Activated CD4-positive, alpha-beta T cell treated with anti-CD3 and anti-CD28 coated beads, Interleukin-2, Interleukin-6, amounts not matched to agents 100 ng/mL and 50 ng/mL, durations not matched to agents 16 hours and 8 hours (primary cell): Measurements from ENCODE around the gene PERP.
"Not testable (repeated sequence)": the region's sequence is repeated elsewhere in the genome, so short reads cannot be mapped to it uniquely, and the experiment has no call there.

Source experiments
- DNase-seq: peaks from one replicate; pipeline ENCODE4 v3.0.0-alpha.2; 2020

The PERP gene

DNA sequence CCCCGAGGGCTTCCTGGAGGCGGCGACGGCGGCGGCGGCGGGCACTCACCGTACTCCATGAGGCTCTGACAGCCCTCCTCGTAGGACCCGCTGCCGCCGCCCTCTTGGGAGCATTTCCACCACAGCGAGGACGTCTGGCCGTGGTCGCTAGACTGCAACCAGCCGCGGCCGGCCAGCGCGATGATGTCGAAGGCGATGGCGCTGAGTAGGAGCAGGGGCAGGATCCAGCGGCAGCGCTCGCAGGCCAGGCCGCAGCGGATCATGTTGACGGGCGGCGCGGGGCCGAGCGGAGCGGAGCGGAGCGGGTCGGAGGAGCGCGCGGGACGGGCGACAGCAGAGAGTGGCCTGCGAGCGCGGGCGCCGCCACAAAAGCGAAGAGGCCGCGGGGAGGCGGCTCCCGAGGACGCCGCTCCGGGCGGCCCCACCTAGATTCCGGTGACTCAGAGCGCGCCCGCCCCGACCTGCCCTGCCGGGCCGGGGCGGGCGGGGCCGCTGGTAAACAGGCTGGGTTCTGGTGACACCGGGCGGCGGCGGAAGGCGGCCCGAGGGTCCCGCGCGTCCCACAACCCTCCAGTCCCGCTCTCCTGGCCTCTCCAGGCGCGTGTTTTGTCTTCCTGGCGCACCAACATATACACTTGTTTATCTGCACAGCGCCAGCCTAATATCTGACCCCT, at the start of gene PERP:
Gene PERP (minus strand): TSS at position 342 of the 674 bp plus-strand sequence. CDS start 79 bp downstream, at position 263.
- peak; percentile 79 for DNase-seq

DNA sequence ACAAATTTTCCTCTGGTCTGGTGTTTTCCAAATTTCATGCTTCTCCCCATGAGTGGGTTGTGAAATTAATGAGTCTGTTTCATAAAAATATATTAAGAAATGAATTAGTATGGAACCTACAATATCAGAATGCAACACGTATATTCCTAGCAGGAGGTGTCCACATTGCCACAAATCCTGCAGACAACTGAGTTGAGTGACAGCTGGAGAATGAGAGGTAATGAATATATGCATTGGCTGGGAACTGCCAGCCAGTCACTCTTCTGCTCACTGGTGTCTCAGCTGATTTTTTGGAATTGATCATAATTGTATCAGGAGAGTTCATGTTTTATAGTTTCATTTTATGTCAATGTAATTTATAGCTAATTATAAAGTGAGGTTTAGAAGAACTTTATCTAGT, 48.2 kb upstream of the PERP start:
- no peak for DNase-seq

DNA sequence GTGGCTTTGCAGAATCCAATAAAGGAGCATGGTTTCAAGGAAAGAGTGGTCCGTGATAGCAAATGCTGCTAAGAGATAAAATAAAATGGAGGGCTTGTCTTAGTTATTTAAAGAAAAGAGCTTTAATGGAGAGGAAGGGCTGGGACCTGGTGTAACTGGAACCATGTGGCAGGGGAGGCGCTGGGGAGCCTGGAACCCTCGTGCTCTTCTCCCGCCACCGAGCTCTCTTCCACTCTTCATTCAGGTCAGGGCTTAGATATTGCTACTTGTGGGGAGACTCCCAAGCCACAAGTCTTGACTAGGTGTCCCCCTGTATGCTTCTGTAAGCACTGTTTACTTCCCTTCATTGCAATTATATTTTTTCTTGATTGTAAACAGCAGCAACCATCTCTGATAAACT, 39.3 kb upstream of the PERP start:
- DNase-seq, result no peak

DNA sequence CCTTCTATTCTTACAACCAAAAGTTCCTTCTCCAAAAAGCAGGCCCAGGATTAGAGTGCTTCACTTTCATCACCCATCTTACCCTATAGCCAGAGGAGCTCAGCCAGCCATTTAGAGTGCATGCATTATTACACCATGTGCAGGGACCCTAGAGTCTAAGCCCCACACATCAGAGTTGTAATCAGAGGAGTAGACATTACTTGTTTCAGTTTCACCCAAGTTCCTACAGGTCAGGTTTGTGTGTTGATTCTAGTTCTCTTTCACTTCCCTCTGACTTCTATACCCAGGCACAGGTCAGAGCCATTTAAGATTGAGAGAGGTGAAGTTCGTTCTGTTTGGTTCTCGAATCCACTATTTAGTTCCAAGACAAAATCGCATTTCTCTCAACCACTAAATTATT, 38.2 kb upstream of the PERP start:
- no peak for DNase-seq

DNA sequence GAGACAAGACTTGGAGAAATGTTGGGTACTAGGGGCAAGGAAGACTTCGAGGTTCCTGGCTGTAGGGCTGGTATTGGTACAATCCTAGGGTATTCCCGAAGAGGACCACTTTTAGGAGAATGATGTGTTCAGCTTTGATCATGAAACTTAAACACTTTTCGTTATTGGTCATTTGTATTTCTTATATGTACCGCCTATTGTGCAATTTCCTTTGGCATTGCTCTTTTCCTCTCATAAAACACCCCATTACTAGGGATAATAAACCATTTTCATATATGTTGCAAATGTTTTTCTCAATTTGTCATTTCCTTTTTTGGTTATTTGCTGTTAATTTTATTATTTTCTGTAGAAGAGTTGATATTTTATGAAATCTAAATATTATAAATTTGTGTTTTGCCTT, 35.6 kb upstream of the PERP start:
- no peak for DNase-seq

DNA sequence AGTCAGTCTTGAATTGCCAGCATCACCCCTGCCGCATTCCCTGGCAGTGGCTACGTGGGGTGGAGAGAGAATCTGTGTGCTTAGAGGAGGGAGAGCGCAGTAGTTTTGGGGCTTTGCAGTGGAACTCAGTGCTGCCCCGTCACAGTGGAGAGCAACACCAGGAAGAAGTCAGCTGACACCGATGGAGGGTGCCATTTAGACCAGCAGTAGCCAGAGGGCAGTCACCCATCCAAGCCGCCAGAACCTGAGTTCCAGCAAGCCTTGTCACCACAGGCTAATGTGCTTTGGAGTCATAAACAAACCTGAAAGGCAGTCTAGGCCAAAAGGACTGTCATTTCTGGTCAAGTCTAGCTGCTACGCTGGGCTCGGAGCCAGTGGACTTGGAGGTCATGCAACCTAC, 22.0 kb upstream of the PERP start:
- DNase-seq, result no peak

DNA sequence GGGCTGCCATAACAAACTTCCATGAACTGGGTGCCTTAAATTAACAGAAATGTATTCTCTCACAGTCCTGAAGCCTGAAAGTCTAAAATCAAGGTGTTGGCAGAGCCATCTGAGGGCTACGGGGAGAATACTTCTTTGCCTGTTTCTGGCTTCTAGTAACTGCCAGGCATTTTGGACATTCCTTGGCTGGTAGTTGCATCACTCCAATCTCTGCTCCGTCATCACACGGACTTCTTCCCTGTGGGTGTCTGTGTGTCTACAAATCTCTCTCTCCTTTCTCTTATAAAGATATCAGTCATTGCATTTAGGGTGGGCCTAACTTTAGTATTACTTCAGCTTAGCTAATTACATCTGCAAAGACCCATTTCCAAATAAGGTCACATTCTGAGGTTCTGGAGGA, 20.9 kb upstream of the PERP start:
- no peak for DNase-seq

DNA sequence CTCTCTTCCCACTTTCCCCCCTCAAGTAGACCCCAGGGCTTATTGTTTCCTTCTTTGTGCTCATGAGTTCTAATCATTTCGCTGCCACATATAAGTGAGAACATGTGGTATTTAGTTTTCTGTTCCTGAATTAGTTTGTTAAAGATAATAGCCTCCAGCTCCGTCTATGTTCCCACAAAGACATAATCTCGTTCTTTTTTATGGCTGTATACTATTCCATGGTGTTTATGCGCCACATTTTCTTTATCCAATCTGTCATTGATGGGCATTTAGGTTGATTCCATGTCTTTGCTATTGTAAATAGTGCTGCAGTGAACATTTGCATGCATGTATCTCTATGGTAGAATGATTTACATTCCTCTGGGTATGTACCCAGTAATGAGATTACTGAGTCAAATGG, 16.9 kb upstream of the PERP start:
- DNase-seq, result no peak

DNA sequence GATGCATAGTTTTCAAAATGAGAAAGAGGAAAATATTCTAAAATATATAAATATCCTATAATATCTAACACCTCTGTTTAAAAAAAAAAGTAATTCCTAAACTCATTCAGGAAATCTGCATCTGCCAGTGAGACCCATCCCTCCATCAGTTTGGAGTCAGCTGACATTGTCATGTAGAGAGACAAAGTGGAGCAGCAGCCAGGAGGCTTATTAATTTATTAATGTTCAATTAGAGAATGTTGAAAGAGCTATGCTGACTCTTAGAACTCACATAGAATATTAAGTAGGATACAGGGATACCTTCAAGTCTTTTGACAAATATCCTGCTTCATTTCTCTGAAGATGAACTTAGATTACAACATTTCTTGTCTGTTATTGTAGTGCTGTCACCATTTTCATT, 12.8 kb upstream of the PERP start:
- no peak for DNase-seq

DNA sequence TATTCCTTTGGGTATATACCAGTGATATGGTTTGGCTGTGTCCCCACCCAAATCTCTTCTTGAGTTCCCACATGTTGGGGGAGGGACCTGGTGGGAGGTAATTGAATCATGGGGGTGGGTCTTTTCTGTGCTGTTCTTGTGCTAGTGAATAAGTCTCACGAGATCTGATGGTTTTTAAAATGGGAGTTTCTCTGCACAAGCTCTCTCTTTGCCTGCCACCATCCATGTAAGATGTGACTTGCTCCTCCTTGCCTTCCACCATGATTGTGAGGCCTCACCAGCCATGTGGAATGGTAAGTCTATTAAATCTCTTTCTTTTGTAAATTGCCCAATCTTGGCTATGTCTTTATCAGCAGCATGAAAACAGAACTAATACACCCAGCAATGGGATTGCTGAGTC, 12.0 kb upstream of the PERP start:
- not testable (repeated sequence) for DNase-seq

DNA sequence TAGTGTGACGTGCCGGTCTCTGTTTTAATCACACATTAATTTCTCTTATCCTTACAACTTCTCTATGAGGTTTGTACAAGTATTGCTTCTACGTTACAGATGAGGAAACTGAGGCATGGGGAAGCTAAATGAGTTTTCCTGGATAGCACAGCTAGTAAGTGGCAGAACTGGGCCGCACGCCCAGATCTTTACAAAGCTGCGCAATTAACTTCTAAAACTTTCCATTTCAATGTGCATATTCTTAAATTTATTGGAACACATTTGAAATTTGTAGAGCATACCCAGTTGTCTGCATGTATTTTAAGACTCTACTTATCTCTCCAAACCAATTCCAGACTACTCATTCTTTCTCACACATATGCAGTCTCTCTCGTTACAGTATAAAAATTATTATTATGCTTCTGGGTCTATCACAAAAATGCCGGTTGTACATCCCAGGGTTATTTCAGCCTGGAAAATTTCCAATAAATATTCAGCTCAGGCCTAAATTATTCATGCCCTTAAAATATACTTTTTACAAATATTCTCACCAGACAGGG, 10.2 kb upstream of the PERP start:
- no peak for DNase-seq

DNA sequence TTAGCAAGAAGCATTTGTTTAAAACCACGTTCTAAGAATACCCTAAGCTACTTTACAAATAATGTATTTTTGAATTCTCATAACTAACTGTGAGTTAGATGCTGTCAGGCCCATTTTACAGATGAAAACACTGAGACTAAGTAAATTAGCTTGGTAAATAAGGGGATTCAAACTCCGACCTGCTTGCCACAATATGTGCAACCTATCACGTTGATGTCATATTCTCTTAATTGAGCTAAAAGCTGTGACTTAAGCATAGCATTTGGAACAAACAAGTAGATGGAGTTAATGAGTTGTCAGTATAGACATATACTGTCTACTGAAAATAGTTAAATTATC, 9.4 kb upstream of the PERP start:
- DNase-seq, result no peak

DNA sequence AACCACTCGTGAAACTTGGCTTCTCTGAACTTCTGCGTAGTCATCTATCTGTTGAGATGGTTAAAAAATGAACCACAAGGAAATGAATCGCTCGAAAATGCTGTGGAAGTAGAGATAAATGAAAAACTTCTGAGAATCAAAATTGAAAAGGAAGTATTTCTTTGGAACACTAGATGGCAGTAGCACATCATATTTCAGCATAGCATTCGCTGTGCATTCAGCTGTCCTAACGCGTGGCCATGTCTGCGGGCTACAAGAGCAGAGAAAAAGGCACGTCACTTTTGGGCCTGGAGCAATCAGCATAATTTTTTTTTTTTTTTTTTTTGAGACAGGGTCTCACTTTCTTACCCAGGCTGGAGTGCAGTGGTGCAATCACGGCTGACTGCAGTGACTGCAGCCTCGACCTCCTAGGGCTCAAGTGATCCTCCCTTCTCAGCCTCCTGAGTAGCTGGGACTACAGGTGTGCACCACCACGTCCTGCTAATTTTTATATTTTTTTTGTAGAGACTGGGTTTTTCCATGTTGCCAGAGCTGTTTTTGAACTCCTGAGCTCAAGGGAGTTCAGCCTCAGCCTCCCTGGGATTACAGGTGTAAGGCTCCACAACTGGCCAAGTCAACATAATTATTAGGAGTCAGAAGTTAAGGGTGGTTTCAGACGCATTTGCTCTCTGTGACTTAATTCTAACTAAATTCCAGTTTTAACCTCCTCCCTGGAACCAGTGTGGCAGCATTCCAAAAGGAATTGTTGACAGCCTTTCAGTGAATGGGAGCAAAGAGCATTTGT, 8.8 kb upstream of the PERP start:
- DNase-seq, result peak; percentile 69

DNA sequence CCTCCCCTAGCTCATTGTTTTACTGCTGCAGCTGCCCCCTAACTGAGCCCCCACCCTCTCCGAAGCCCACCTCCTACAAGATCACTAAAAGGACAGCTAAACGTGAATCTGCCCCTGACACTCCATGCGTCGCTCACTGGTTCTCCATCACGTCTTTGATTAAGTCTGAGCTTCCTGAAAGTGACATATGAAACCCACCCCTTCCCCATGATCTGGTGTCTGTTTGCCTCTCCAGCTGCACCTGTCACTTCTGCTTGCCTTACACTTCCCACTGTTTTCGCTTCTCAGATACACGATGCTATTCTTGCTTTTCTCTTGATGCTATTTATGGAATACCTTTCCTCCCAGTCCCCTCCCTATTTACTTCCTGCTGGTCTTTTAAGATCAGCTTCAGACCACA, 8.0 kb upstream of the PERP start:
- no peak for DNase-seq

DNA sequence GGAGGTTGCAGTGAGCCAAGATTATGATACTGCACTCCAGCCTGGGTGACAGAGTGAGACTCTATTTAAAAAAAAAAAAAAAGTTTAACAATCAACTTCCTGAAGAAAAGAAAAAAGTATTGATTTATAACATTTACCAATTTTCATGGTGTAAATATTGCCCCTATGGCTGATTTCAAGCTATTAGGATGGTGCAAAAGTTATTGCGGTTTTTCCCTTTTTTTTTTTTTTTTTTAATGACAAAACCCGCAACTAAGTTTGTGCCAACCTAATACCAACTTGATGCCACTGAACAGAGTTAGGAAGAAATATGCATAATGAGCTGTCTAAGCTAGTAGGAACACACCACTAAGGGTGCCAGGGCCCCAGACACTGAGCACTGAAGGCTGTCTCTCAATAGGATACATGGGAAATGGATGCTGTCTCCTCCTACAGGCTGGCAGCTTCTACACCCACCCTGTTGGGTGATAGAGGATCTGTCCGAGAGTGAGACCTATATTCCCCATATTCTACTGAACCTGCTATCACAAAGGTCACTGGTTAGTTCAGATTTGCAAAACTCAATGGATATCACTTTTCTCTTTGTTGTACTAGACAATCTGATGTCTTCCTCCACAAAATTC, 6.5 kb upstream of the PERP start:
- DNase-seq, result no peak

DNA sequence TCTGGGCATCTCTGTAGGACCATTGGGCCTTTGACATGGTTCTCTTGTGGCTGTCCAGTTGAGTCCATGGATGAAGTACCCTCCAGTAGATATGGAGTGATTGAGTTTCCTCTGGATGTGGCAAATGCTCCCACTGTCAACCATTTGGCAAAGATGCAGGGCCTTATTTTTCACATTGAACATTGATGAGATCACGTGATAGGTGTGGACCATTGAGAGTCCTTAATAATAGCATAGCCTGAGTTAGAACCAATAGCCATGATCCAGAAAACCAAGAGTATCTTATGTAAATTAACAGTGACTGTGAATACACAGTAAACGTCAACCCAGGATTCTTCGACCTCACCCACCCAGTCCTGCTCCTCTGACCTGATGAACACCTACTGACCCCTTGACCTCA, 3.0 kb upstream of the PERP start:
- no peak for DNase-seq

DNA sequence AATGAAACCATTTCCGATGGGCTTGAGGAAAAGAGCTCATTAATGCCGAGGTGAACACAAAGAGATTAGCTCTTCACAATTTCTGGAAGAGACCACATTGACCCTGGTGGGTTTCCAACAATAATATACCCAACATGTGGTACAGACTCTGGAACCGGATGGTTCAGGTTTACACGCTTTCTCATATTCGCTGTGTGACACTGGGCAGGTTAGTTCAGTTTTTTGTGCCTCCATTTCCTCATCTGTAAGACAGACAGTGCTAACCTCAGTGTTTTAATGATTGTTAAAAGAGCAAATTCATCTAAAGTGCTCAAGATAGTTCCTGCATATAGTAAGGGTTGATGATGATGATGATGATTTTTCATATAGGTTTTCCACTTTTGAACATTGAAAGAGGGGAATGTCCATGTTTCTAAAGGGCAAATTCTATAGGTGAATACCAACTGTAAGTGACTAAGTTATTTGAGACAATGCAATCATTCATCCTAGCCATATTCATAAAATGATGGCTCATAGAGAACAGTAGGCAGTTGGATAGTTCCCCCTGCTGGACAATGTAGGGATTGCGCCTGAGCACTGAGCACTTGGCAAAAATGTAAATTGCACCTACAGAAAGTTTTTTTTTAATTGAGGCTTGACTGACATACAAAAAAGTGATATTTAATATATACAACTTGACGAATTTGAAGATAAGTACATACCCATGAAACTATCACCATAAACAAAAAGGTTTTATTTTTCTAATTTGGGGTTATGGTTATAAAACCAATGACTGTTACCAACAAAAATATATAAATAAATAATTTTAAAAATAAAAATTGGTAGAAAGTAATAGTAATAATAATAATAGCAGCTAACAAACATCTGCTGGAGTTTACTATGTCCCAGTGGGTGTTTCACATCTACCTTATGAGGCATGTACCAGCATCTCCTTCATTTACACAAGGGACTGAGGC, 2.1 kb upstream of the PERP start:
- peak; percentile 83 for DNase-seq

DNA sequence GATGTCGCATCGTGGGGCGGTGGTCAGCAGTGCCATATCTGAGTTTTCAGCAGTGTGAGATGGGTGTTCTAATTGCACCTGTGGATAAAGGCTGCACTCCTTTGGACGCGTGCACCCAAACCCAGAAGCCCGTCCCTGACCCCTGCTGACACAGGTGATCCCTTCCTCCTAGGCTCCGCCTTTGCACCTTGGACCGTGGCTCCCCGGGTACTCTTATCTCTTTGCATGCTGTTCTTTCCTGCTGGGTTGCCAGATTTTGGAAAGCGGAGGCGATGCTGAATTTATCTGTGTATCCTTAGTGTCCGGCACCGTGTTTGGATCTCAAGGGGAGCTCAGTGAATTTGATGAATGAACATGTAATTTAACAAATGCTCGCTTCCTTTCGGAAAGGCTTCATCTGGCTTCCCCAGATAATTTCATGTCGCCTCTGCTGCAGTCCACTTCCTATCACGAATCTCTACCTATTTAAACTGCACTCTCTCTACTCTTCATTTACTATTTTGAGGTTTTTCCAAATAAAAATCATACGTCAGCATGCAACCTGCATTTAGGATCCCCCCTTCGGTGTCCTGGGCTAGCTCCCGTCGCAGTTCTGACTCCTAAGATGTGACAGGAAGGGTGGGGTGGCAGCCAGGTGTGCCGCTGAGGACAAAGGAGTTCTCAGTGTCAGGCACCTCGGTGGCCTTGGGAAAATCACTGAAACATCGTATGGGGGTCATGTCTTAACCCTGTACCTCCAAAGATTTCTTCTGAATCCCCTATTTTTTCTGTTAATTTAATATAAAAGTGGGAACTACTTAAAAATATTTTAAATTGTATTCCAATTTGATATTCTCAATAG, 753 bp upstream of the PERP start:
- DNase-seq, result peak; percentile 23

DNA sequence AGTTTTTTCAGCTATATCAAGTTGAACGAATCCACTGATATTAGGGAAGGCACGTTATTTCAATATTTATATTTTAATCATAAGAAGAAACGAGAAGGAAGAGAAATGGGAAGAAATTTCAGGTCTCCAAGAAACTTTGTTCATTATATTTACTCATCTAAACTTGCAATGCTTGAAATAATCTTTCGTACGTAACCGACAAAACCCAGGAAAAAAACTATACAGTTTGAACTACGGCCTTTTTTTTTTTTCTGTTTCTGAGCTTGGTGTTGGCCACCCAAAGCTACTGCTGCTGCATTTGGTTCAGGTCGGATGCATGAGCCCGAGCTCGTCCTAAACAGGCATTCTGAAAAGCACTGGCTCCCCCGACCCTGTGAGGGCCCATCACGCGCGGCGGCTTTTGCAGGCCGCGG, 548 bp downstream of the PERP start:
- peak; percentile 52 for DNase-seq

DNA sequence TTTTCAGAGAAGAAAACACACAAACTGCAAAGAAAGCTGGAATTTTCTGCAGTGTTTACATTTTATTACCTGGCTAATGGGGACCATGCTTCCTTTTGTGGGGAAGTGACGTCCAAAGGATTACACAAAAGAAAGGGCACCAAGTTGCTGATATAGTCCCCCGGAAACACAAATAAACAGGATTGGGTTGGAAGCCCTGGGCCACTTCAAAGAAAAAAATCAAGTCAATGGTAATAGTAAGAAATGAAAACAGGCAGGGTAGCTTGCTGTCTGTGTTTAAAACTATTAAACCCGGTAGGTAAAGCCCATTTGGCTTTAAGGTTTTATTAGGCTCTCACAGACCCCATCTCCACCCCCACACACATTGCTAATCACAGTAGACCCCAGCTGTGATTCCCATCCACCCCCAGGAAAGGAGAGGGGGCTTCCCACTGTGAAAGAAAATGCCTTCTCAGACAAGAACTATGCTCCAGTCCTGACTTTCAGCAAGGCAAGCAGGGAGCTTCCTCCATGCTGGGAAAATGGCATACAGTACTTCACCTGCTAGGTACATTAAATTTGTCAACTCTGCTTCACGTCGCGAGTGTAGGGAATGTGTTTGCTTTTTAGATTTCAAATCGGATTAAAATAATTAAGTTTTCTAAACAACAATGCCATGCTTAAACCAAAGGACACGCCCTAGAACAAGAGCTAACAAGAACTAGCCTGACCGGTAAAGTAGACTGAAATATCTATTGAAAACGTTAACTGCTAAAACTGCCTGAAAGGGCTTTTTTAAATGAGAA, 1.1 kb downstream of the PERP start:
- DNase-seq, result no peak

DNA sequence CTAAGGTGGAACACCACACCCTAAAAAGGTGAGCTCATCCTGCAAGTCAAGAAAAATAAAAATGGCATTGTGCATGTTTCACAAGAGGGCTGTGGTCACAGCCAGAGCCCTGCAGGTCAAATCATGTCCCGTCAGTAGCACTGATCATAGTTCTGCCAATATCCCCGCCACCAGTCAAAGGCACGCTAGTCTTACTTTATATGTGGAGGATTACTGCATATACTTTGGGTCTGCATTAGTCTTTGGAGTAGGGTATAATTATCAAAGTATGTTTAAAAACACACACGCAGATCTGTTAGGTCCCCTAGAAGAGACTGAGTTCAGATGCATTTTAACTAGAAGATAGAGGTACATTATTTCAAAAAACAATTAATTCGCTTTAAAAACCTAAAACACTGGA, 1.8 kb downstream of the PERP start:
- no peak for DNase-seq
